ENCODE results near the gene RTL5. TPM values are rescaled to one million over a fixed set of nuclear protein-coding genes. Genes with fewer than 3 reads are reported as not detected.
A peak's percentile ranks its signal among the peaks of the same experiment; 100 is the strongest.

RTL5 gene
- total RNA-seq, 1 experiment from 2014 or later = 2.3 TPM

GRCh38 chrX:72113461-72113860 is 18.3 kb downstream of the RTL5 start:
- DNase-seq (ENCODE audit: low spot score) = no peak
- in situ Hi-C loops (cut with HindIII; ENCODE audit: low sequenced_read_pairs) = no loop called here

GRCh38 chrX:72110876-72111708 is 20.6 kb downstream of the RTL5 start:
- no peak for DNase-seq (ENCODE audit: low spot score)
- in situ Hi-C loops (cut with HindIII; ENCODE audit: low sequenced_read_pairs) = no loop called here

- DNase-seq (ENCODE audit: low spot score) = no peak
- in situ Hi-C loops (cut with HindIII; ENCODE audit: low sequenced_read_pairs) = no loop called here
Measured at GRCh38 chrX:72110051-72110875, 21.5 kb downstream of the RTL5 start.

- in situ Hi-C loops (cut with HindIII; ENCODE audit: low sequenced_read_pairs) = no loop called here
Measured at GRCh38 chrX:72108666-72109065, 23.0 kb downstream of the RTL5 start.

GRCh38 chrX:72107841-72108595 is 23.7 kb downstream of the RTL5 start:
- in situ Hi-C loops (cut with HindIII; ENCODE audit: low sequenced_read_pairs) = no loop called here
- DNase-seq (ENCODE audit: low spot score) = no peak

More at GRCh38 chrX:72108666-72109065, 23.0 kb downstream of the RTL5 start:
- no peak for DNase-seq (ENCODE audit: low spot score)

DNA sequence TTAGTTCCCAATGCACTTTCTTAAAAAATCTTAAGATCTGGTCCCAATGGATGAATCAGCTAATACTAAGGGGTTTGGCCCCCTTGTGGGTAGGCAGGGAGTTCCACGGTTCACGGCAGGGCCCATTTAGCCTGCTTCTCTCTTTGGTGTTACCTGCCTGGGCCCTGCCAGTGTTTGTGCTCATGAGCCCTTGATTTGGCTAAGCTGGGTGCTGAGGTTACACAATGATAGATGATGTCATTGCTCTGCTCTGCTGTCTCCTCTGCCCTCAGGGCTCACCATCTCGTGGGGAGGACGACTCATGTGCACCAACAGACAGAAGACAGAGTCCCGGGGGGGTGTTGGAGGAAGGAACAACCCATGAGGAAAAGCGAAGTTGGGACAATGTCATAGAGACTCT is 24.4 kb downstream of the RTL5 start:
- in situ Hi-C loops (cut with HindIII; ENCODE audit: low sequenced_read_pairs) = no loop called here

DNA sequence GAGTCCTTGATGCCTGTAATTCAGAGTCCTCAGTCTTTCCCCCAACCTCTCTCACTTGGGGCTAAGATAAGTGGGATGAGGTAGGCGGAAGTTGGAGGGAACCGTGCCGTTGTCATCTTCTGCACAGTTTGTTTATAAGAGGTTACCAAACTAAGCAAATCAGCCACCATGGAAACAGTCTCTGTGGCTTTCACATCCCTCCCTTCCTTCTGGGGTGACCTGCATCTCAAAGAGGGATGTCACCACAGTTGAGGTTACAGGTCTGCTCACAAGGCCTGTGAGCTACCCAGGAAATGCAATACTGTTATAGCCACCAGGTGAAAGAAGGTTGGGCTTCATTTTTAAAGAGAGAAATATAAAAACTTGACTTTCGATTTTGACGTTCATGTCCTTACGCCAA is 26.3 kb downstream of the RTL5 start:
- DNase-seq (ENCODE audit: low spot score) = no peak
- in situ Hi-C loops (cut with HindIII; ENCODE audit: low sequenced_read_pairs) = no loop called here

More for the DNA sequence above, 24.4 kb downstream of the RTL5 start:
- no peak for DNase-seq (ENCODE audit: low spot score)

DNA sequence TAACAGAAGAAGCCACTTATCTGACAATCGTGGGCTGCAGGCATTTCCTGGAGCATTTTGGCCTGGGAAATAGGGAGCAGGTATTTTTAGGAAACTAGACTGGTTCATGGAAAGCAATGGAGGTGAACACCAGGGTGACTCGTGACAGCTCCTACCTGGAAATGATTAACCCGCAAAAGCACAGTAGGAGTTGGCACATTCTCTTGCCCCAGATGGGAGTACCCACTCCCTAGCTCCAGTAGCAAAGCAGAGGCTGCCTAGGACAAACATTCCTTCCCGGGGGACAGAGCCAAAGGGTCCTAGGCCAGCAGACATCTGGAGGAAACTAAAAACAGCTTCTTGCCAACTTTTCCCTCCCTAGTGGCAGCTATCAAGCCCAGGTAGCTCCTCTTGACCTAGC is 29.0 kb downstream of the RTL5 start:
- in situ Hi-C loops (cut with HindIII; ENCODE audit: low sequenced_read_pairs) = no loop called here
- DNase-seq (ENCODE audit: low spot score) = no peak

DNA sequence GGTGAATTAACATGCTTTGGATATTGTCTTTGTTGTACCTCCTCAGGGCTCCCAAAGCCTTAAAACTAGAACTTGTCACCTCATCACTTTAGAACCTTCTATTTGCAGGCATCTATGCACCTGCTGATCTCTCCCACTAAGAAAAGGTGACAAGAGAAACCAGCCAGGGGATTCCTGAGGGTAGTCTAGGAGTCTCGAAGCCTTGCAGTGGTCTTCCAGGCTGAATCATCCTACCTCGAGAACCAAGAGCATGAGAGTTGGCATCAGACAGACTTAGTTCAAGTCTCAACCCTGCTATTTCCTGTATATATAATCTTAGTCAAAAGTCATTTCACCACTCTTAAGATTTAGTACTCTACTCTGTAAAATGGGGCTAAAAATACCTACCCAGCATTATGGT is 29.6 kb downstream of the RTL5 start:
- in situ Hi-C loops (cut with HindIII; ENCODE audit: low sequenced_read_pairs) = no loop called here
- DNase-seq (ENCODE audit: low spot score) = no peak

GRCh38 chrX:72101597-72102037 is 30.1 kb downstream of the RTL5 start:
- in situ Hi-C loops (cut with HindIII; ENCODE audit: low sequenced_read_pairs) = no loop called here
- DNase-seq (ENCODE audit: low spot score) = no peak

GRCh38 chrX:72100824-72101351 is 30.8 kb downstream of the RTL5 start:
- in situ Hi-C loops (cut with HindIII; ENCODE audit: low sequenced_read_pairs) = no loop called here

DNA sequence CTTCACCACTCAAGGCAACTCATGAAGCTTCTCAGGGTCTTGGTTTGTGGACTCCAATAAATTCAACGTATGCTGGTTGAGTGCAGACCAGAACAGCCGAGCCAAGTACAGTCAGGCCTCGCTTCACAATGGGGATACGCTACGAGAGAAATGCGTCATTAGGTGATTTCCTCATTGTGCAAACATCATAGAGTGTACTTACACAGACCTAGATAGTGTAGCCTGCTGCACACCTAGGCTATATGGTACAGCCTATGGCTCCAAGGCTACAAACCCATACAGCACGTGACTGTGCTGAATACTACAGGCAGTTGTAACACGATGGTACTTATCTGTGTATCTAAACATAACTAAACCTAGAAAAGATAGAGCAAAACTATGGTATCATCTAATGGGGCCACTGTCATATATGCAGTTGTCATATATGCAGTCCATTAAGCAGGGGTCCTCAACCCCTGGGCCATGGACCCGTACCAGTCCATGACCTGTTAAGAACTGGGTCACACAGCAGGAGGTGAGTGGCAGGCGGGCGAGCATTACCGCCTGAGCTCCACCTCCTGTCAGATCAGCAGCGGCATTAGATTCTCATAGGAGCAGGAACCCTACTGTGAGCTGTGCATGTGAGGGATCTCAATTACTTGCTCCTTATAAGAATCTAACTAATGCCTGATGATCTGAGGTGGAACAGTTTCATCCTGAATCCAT is 31.5 kb downstream of the RTL5 start:
- in situ Hi-C loops (cut with HindIII; ENCODE audit: low sequenced_read_pairs) = no loop called here
- DNase-seq (ENCODE audit: low spot score) = peak; percentile 32

More at GRCh38 chrX:72100824-72101351, 30.8 kb downstream of the RTL5 start:
- DNase-seq (ENCODE audit: low spot score) = no peak

DNA sequence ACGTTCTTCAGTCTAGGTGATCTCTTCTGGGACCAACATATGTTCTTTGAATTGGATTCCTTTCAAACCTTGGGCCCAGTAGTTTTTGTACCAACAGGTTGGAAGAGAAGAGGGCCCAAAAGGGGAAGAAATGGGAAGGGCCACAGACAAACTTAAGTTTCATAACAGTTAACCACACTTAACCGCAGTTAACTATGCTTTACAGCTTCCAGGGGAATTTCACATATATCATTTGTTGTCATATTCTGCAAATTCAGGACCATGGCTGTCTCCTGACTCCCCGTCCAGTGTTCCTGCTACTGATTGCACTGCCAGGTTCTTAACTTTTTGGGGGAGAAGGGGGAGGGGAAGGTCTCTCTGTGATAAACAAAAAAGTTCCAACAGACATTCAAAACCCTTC is 34.6 kb downstream of the RTL5 start:
- DNase-seq (ENCODE audit: low spot score) = no peak
- in situ Hi-C loops (cut with HindIII; ENCODE audit: low sequenced_read_pairs) = no loop called here

DNA sequence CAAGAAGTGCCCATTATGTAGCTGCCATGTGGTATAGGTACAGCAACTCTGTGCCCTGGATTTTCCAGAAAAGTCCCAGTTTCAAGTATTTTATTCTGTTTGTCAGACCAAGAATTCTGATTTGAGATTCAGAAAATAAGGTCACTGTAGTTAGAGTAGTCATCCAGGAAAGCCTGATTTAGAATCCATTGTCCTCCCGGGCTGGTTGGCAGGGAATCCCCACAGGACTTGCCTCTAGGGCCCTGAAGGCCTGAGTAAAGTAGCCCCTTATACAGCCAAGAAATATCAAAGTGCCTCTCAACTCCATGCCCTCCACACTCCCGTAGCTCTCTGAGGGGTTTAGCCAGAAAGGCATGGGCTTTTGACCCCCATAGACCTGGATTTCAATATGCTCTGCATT is 36.3 kb downstream of the RTL5 start:
- in situ Hi-C loops (cut with HindIII; ENCODE audit: low sequenced_read_pairs) = no loop called here
- no peak for DNase-seq (ENCODE audit: low spot score)

DNA sequence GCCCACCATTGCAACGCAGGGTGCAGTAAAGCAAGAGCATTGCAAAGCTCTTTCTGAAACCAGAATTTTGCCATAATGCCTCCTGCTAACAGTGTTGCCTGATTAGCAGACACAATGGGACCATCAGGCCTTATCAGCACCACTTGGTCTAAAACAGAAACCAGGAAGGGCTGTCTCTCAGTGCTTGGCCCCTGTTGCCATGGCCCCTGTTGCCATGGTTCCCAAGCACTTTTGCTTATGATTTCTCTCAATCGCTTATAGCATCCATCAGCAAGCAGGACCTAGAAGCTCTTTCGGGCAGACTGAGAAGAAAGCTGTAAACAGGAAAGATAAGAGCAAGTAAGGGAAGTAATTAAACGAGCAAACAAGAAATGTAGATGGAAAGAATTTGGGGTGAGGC is 36.8 kb downstream of the RTL5 start:
- in situ Hi-C loops (cut with HindIII; ENCODE audit: low sequenced_read_pairs) = no loop called here
- peak; percentile 54 for DNase-seq (ENCODE audit: low spot score)

GRCh38 chrX:72089254-72089653 is 42.5 kb downstream of the RTL5 start:
- in situ Hi-C loops (cut with HindIII; ENCODE audit: low sequenced_read_pairs) = no loop called here
- no peak for DNase-seq (ENCODE audit: low spot score)

GRCh38 chrX:72088761-72089160 is 43.0 kb downstream of the RTL5 start:
- no peak for DNase-seq (ENCODE audit: low spot score)
- in situ Hi-C loops (cut with HindIII; ENCODE audit: low sequenced_read_pairs) = no loop called here

- no peak for DNase-seq (ENCODE audit: low spot score)
- in situ Hi-C loops (cut with HindIII; ENCODE audit: low sequenced_read_pairs) = no loop called here
Measured at GRCh38 chrX:72086995-72087394, 44.7 kb downstream of the RTL5 start.

GRCh38 chrX:72084114-72084513 is 47.6 kb downstream of the RTL5 start:
- no peak for DNase-seq (ENCODE audit: low spot score)
- in situ Hi-C loops (cut with HindIII; ENCODE audit: low sequenced_read_pairs) = no loop called here
